Measurements from ENCODE around the gene CA5A. TPM values are rescaled to one million over a fixed set of nuclear protein-coding genes. Genes with fewer than 3 reads are reported as not detected.

CA5A gene
- total and polyA plus RNA-seq, 2 of the 13 experiments (the other 11 are each of a cell fraction or from before 2014, with no cell fraction given) = 66.8 to 106 TPM

- TF ChIP-seq ZBTB2 (CRISPR knock-in tag; IDR thresholded peaks at IDR 0.05; ENCODE audit: low read depth) = peak; percentile 75; the same call in 1 of the 2 replicates
- peak; percentile 46; the same call in 1 of the 2 replicates for TF ChIP-seq PRDM15 (CRISPR knock-in tag; IDR thresholded peaks at IDR 0.05)
- peak; percentile 66 for TF ChIP-seq BRF2 (CRISPR knock-in tag; IDR thresholded peaks at IDR 0.05)
- peak; percentile 37; the same call in 1 of the 2 replicates for TF ChIP-seq ZNF768 (CRISPR knock-in tag; IDR thresholded peaks at IDR 0.05)
- TF ChIP-seq GTF3A (CRISPR knock-in tag; conservative IDR thresholded peaks at IDR 0.05) = no peak
- TF ChIP-seq ZNF446 (CRISPR knock-in tag; IDR thresholded peaks at IDR 0.05) = no peak
- 0 out of 2 replicates have a peak, but pooled peaks have one; percentile 34 for TF ChIP-seq ZBTB14 (CRISPR knock-in tag; IDR thresholded peaks at IDR 0.05)
- no peak for TF ChIP-seq HOXA9 (CRISPR knock-in tag; IDR thresholded peaks at IDR 0.05; ENCODE audit: borderline replicate concordance)
- TF ChIP-seq MBNL3 (CRISPR knock-in tag; conservative IDR thresholded peaks at IDR 0.05) = no peak
- TF ChIP-seq SSRP1 (CRISPR knock-in tag; IDR thresholded peaks at IDR 0.05) = peak; percentile 20; the same call in 1 of the 2 replicates
- TF ChIP-seq ZNF263 (CRISPR knock-in tag; IDR thresholded peaks at IDR 0.05) = peak; percentile 94
- no peak for TF ChIP-seq BRD4 (CRISPR knock-in tag; IDR thresholded peaks at IDR 0.05)
- TF ChIP-seq ZSCAN9 (CRISPR knock-in tag; IDR thresholded peaks at IDR 0.05; ENCODE audit: borderline replicate concordance) = 0 out of 2 replicates have a peak, but pooled peaks have one; percentile 11
- no peak for TF ChIP-seq MED1 (CRISPR knock-in tag; IDR thresholded peaks at IDR 0.05)
- 0 out of 2 replicates have a peak, but pooled peaks have one; percentile 15 for TF ChIP-seq FOXM1 (CRISPR knock-in tag; IDR thresholded peaks at IDR 0.05)
- TF ChIP-seq ZNF44 (CRISPR knock-in tag; IDR thresholded peaks at IDR 0.05) = no peak
- peak; percentile 21; the same call in 1 of the 2 replicates for TF ChIP-seq ZNF232 (CRISPR knock-in tag; IDR thresholded peaks at IDR 0.05; ENCODE audit: borderline replicate concordance)
- no peak for TF ChIP-seq GMEB2 (CRISPR knock-in tag; IDR thresholded peaks at IDR 0.05; ENCODE audit: low read depth)
- no peak for TF ChIP-seq TBX2 (CRISPR knock-in tag; IDR thresholded peaks at IDR 0.05; ENCODE audit: borderline replicate concordance)
- no peak for TF ChIP-seq MAFK (conservative IDR thresholded peaks at IDR 0.05 in 1 of 2, IDR thresholded peaks at IDR 0.05 in 1 of 2; ENCODE audit: low read length in 2 of 2)
Observed at GRCh38 chr16:87951552-87952538, 15.5 kb upstream of the CA5A start (continued).
